Stimulated activated CD4-positive, alpha-beta T cell treated with anti-CD3 and anti-CD28 coated beads, Interleukin-4, amount 100 ng/mL, for 1 hour (primary cell): ENCODE measurements around the gene TSPAN18.

Source experiments
- DNase-seq: peaks from one replicate; pipeline ENCODE4 v3.0.0-alpha.2; 2020

TSPAN18 gene

DNA sequence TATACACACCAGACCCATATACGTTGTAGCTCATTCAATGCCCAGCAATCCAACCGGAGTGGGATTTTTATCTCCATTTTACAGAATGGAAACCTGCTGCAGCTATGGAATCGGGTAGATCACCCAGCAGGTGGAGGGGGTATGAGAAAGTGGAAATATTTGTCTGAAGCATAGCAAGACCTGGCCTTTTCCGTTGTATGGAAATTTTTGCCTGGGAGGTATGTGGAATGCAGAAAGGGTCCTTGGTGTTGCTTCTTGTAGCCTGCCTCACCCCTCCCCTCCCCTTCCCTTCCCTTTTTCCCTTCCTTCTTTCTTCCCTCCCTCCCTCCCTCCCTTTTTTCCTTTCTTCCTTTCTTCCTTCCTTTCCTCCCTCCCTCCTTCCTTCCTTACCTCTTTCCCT, 15.2 kb downstream of the TSPAN18 start:
- no peak for DNase-seq

DNA sequence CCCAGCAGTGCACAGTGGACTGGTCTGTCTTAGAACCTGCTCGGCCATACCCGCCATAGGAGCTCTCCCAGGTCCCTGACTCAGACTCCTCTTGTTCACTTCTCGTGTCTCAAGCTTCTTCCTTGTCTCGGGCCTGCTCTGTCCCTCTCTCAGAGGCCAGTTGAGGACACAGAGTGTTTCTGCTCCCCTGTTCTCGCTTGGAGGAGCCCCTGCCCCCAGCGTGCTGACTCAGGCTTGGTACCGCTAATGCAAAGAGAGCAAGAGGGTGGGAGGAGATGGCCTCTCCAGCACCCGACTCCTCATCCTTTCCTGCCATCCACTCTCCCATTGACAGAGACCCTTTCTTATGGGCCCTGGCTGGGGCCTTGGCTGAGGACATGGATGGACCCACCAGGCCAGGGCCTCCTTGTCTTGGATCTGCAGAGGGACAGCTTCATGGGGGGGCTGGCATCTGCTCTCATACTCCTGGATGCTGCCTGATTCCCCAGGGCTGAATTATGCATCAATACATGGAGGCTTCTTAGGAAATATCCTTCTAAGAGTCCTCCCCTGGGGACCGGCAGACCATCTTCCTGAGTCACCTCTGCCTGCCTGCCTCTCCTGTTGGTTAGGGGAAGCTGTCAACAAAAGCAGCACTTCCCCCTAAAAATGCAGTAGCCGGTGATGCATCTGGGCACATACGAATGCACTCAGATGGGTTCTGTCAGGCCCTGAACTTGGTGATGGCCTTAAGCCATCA, 15.9 kb downstream of the TSPAN18 start:
- DNase-seq, result no peak

DNA sequence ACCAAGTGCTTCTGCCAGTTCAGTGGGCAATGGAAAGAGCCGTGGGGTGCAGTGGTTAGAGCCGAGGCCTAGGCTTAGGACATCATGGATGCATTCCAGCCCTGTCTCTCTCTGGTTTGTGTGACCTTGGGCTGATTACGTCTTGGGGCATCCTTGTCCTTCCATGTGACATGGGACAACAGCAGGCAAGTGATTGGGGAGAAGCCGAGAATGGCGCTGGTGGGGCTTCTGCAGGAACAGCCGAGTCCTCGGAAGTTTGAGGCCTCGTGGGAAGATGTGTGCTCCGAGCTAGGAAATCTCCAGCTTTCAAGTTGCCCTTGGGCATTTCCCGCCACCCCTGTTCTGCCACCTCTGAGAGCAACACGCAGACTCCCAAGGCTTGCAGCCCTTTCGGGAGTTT, 16.6 kb downstream of the TSPAN18 start:
- DNase-seq, result no peak

DNA sequence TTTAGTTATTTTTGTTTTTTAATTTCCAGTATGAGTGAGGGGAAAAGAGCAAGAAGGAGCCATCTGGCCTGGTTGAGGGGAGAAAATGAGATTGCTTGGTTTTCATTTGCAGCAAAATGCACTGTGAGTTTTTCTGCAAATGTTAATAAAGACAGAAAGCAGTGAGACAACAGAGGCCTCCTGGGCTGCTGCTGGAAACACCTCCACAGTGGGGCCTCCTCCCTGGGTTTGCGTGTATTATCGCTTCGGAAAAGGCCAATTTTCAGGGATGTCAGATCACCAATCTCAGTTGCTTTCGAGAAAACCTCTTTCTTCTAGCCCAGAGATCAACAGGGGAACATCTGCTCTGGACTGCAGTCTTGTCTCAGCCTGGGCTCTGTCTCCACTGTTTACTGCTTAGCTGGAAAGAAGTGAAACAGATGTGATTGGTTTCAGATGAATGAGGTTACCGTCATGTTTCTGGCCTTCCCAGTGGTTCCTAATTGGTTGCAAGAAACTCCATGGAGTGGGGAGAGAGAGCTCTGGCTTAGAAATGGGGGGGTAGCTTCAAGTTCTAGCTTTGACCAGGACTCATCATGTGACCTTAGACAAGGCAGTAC, 17.3 kb downstream of the TSPAN18 start:
- DNase-seq, result no peak

DNA sequence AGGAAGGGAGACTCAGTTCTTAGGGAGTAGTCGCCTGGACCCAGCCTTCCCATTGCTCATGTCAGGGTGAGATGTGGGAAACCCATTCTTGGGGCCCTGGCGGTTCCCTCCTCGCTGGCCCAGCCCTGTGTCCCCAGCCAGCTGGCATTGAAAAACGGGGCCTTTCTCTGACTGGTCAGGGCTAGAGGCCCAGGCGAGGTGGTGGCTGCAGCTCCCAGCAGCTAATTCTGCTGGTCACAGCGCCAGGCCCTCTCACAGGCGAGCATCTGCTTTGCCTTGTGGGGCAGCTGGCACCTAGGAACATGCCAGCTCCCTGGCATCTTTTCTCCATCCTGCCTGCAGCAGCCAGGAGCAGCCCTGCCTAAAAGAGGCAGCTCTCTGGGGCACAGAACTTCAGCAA, 20.1 kb downstream of the TSPAN18 start:
- DNase-seq, result no peak

DNA sequence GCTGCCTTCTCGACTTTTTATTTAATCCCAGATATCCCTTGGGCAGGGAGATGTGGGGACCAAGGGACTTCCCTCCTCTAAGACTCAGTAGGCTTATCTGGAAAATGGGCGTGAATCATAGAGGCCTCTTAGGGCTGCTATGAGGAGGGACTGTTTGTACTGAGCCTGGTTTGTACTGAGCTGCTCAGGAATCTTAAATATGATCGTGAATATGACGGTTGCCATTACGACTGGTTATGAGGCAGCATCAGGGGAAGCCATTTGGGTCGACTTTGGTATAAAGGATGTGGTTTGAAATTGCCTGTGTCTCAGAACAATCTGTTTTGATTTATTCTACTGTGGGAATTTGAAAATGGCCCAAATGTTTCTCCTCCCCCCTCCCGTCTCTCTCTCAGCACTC, 20.6 kb downstream of the TSPAN18 start:
- no peak for DNase-seq

DNA sequence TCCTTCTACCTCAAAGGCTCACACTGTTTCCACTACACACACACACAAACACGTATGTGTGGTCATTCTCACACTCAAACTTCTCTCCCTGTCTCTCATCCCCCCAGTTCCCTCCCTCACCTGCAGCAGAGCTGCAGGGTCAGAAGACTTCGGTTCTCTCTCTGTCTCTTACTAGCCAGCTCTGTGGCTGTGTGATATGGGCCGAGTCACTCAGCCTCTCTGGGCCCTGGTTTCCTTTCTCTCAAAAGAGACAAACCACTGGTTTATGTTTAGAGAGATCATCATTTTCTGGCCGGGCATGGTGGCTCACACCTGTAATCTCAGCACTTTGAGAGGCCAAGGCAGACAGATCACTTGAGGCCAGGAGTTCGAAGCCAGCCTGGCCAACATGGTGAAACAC, 21.1 kb downstream of the TSPAN18 start:
- DNase-seq, result no peak

DNA sequence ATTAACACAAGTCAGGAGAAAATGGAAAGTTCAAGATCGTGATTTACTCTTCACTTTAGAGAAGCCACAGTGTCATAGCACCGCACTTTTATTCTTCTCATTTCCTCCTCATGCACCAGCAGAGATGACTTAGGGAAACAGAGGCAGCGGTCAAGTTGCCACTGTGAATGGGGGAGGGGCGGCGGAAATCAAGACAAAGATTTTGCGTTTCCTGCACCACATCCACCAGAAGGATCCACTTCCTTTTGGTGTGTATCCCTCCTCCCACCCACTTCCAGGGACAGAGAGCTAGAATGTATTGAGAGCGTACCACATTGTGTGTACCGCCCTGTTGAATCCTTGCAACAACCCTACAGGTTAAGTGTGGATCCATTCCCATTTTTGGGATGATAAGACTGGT, 21.8 kb downstream of the TSPAN18 start:
- no peak for DNase-seq

DNA sequence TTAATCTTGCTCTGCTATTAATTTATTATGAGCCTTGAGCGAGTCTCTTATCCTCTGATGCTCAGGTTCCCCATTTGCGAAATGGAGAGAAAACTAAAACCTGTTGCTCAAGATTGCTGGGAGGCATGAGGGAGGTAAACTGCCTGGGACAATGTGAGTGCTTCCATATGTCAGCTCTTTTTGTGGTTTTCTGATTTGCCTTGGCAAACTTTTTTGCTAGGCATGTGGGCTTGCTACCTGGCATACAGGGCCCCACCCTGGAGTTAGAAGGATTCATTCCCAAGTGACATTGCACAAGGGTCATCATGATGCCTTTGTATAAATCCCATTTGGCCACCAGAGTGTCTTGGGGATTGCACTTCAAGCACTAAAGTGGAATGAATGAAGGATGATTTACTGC, 22.4 kb downstream of the TSPAN18 start:
- DNase-seq, result no peak

DNA sequence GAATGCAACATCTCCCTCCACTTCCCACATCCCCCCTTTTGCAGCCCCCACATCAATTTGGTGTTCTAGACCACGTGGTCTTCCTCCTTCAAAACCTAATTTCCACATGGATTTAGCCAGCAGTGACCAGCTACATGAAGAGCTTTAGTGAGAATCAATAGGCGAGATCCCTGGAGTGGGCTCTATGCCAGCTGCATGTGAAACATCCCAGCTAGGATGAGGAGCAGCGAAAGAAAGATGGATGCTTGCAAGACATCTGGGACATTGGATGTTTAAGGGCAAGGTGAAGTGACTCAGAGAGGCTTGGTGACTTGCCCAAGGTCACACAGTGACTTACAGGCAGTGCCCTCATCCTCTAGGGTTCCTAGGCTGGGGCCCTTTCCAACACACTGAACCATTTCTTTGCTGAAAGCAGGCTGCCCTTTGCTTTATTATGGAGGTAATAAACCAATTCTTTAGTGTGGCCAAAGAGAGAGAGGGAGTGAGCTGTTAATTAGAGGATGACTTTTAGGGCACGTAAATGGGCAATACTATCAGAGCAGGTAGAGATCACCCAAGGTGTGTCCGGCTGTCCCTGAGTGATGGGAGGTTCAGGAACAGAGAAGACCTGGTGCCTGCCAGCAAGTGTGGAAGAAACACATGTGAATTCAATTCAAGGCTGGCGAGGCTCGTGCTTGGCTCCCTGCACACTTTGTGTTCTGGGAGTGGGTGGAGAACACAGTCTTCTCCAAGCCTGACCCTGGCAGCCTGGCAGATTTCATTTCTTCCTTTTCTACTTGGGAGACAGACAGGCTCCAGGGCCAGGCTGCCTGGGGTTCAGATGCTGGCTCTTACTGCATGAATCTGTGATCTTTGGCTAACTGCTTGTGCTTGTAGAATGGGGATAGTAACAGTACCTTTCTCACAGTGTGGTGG, 24.0 kb downstream of the TSPAN18 start:
- DNase-seq, result no peak

DNA sequence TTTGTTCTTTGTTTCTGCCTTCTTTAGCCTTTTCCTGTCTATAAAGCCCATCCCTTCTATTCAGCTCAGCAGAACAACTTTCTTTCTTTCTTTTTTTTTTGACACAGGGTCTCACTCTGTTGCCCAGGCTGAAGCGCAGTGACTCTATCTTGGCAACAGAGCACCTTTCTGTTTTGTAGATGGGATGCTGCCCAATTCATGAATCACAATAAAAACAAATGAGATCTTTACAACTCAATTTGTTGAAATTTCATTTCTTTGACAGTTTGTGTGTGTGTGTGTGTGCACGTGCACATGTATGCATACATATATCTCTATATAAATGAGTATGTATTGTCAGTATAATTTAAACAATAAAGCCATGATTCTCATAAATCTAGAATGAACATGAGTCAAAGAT, 25.5 kb downstream of the TSPAN18 start:
- no peak for DNase-seq

DNA sequence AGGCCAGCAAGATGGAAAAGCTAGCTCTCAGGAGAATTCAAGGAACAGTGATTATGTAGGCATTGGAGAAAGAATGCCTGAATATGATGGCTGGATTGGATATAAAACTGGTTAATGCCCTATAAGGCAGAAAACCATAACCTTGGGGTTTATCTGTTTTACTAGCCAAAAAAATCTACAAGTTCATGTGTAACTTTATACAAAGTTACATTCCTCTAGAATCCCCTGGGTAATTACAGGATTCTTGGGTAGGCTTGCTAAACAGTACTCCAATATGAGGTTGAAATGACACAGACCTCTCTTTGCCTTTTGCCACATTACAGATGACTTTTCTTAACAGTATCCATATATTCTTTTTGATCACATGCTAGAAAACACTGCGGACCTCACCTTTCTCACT, 26.0 kb downstream of the TSPAN18 start:
- no peak for DNase-seq

DNA sequence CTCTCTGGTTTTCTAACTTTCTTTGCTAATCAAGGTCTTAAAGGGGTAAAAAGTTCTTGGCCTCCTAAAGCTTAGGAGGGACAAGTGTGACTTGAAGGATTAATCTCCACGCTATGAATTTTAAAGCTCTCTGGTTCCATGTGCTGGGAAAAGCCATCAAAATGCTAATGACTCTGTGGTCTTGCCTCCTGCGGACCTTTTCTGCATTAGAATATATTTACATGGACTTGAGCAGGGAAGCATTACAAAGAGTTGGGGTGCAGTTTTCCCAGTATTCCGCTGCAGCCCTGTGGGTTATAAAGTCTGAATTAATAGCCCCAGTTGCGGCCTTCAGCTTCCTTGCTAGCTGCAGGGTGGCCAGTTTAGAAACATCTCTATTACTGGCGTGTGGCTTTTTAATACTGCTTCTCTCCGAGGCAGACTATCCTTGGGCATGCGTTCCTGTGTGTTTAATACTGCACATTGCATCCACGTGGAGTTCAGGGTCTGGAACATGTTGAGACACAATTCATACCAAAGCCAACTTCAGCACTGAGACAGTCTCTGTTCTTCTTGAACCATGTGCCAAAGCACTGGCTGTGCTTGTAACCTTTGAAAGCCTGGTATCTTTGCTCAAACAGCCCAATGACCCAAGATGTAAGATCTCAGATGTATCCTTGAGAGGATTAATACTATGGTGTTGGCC, 27.3 kb downstream of the TSPAN18 start:
- DNase-seq, result no peak

DNA sequence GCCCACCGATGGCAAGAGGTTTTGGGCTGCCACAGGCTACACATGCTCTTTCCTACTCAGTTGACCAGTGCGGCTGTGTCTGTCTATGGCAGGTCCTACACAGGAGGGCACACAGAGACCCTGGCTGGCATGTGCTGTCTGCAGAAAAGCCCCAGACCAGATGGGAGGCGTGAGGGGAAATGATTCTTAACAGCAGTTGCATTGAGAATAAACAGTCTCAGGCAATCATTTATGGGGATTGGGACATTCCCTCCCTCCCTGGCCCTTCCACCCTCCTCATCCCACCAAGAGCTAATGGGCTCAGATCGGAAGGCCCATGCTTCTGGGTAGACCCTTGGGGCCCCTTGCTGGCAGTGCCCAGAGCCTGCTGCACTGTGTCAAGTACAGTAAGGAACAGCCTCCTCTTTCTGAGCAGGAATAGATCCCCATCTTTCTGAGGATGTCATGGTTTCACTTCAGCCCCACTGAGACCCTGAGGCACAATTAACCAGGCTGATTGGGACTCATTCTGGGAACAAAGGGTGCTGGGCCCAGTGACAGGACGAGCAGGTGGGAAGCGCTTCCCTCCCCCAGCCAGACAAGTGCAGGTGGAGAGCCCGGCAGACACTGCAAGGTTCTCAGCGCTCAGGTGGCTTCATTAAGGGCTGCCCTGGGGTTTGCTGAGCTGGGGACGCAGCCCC, 28.3 kb downstream of the TSPAN18 start:
- no peak for DNase-seq

DNA sequence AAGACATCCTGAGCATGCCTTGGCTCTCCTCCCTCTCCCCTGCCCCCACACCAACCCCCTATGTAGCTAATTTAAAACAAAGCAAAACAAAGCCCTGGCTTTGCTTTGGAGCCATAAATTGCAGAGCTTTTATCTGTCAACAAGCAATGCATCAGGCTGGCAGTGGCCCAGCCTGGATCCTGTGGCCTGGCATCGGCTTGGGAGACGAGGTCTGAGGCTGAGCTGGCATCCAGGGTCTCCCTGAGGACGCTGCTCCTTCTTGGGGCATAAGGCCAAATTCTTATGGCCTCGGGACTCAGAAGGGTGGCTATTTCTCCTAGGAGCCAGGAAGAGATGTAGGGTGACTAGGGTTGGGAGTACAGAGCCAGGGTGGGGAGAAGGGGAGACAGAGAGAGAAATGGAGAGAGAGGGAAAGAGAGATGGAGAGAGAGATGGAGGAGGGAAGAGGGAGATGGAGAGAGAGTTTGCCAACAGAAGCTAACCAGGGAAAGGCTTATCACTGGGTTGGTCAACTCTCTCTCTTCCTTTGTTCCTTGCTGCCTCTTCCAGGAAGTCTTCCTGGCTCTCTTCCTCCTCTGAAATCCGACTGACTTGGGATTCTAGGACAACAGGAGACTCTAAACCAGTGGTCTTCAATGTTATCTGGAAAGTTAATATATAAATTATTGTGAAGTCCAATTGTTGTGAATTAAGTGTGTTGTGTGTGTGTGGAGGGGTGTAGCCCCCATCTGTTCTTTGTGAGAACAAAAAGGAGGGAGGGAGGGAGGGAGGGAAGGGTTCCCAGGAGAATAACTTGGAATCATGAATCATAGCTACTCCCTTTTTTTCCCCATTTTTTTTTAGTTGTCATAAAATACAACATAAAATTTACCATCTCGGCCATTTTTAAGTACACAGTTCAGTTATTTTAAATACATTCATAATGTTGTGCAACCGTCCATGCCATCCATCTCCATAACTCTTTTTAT, 29.1 kb downstream of the TSPAN18 start:
- DNase-seq, result no peak

DNA sequence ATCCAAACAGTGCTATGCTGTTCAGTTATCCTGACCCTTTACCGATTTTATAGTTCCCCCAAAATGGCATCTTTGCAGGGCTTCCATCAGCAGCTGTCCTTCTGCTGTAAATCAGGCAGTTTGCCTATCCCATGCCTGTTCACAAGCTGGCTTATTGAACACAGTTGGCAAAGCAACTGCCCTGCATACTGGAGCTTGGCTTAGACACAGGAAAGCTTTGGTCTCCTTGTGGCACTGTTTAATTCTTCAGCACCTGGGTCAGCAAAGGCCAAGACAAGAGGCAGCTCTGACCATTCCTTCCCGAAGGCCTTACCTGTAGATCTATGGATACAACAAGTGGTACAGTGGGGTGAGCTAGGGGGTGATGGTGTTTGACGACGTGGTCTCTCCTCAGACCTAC, 32.2 kb downstream of the TSPAN18 start:
- DNase-seq, result no peak

DNA sequence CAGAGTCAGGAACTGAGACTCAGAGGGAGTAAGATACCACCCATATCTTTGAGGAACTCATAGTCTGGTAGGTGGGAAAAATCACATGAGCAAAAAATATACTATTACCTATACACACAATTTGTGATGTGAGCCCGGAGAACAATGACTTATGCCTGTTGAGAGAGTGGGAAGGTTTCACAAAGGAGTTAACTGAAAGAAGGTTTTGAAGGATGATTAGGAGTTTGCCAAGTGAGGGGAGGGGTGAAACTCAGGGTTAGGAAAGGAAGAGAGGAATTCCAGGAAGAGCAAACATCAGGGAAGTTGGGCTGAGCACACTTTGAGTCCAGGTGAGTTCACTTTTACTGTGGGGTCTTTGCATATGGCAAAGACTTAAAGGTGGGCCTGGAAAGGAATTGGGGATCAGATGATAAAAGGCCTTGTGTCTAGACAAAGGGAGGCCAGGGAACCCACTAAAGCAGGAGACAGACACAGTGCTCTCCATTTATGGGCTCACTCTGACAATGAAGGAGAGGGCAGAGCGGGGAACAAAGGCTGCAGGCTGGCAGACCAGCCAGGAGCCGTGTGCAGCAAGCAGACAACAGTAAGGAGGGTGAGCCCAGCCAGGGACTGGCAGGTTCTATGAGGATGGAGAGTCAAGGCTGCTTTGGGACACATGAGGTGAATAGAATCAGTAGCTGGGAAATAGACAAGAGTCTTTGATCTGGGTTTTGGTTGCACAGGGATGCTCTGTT, 33.1 kb downstream of the TSPAN18 start:
- no peak for DNase-seq

DNA sequence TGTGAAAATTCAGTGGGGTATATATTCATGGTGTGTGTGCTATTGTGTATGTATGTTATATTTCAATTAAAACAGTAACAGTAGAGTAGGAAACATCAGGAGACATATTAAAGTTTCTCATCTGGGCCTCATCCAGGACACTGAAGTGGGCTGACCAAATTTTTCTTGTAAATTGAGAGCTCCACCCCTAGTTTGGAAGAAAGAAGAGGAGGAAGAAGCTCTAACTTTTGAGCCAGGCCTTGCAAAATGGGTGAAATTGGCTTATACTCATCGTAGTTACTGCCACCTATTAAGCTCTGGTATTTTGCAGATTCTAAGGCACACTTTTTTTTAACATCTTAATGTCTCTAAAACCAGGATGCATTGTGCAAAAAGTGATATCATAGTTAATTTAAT, 33.7 kb downstream of the TSPAN18 start:
- DNase-seq, result no peak

DNA sequence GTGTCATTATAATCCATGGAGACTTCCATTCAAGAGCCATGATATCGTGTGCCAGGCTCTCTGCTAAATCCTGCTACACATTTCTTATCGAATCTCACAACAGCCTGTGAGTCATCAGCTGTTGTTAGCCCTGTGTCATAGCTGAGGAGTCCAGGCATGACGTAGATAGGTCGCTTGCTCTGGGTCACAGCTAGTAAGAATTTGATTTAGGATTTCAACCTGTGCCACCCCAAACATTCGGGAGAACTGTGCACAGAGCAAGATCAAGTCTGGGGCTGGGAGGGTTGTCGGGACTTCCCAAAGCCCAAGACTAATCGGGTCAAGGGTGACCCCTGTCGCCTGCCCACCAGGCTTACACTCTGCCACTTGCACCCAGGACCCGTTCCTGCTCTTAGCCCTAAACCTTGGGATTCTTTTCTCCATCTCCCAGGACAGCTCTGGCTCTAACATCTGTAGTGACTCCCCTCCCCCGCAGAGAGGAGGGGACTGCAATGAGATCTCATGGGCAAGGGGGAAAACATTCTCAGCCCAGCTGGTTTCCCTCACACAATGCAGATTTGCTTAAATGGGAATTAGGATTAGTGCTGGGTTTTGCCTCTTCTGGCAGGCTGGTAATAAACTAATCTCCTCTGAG, 34.3 kb downstream of the TSPAN18 start:
- no peak for DNase-seq

DNA sequence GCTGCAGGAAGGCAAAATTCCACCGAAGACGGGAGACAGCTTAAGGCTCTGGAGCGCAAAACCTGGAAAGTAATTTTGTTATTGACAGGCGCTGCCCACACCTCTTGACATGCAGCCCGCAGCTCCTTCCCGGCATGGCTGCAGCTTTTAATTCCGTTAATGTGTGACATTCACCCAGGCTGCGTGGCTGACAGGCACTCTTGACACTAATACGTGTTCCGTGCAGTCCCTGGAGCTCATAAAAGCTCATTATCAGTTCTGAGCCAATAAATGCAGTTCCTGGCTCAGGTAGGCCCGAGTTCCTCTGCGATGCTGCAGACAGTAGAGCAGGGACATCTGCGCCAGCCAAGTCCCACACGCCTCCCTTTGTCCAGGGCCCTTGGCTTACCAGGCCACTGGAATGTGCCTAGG, 34.8 kb downstream of the TSPAN18 start:
- DNase-seq, result no peak
